ENCODE measurements around the gene ADAT2. TPM values are rescaled to one million over a fixed set of nuclear protein-coding genes. Genes with fewer than 3 reads are reported as not detected.
A peak's percentile ranks its signal among the peaks of the same experiment; 100 is the strongest.
"Not testable (repeated sequence)": the region's sequence is repeated elsewhere in the genome, so short reads cannot be mapped to it uniquely, and the experiment has no call there.

ADAT2 gene
- total and polyA plus RNA-seq, 2 donors, result 5.1 to 13.2 TPM

- H3K36me3 ChIP-seq (ENCODE audit: control insufficient read depth in 2 of 2, insufficient read depth in 2 of 2, low read length in 1 of 2), result no peaks in the 10 kb centered on the region
- 91% methylated on average over 6 of the region's 6 CpGs for WGBS
- no peak overlapping the region for H3K27ac ChIP-seq (ENCODE audit: low read depth in 1 of 2, low read length in 1 of 2)
- peak in 1 of 9 donors; percentile 3 for DNase-seq (ENCODE audit: low read depth in 6 of 9, low spot score in 9 of 9)
- H3K4me1 ChIP-seq (ENCODE audit: control insufficient read depth in 2 of 2, insufficient read depth in 2 of 2, low read length in 2 of 2), result peaks cover 11 to 18% of the 10 kb centered on the region in 2 donors
- H3K9me3 ChIP-seq (ENCODE audit: control insufficient read depth in 2 of 2, insufficient read depth in 1 of 2, low read length in 1 of 2), result no peaks in the 10 kb centered on the region
- H3K4me3 ChIP-seq (ENCODE audit: low read length in 2 of 2), result peak overlapping the region; percentile 64 to 80
- no peaks in the 10 kb centered on the region for H3K27me3 ChIP-seq (ENCODE audit: control insufficient read depth in 2 of 2, insufficient read depth in 1 of 2, low read length in 1 of 2)
Measured at GRCh38 chr6:143449082-143449713, 1.3 kb downstream of the ADAT2 start.

GRCh38 chr6:143447865-143448264 lies 2.6 kb downstream of the ADAT2 start:
- H3K4me3 ChIP-seq (ENCODE audit: low read length in 2 of 2); H3K9me3 ChIP-seq (ENCODE audit: control insufficient read depth in 2 of 2, insufficient read depth in 1 of 2, low read length in 1 of 2); DNase-seq (ENCODE audit: low read depth in 6 of 9, low spot score in 9 of 9); H3K27me3 ChIP-seq (ENCODE audit: control insufficient read depth in 2 of 2, insufficient read depth in 1 of 2, low read length in 1 of 2); H3K27ac ChIP-seq (ENCODE audit: low read depth in 1 of 2, low read length in 1 of 2); H3K36me3 ChIP-seq (ENCODE audit: control insufficient read depth in 2 of 2, insufficient read depth in 2 of 2, low read length in 1 of 2): not testable (repeated sequence)
- H3K4me1 ChIP-seq (ENCODE audit: control insufficient read depth in 2 of 2, insufficient read depth in 2 of 2, low read length in 2 of 2), result peaks cover 11 to 18% of the 10 kb centered on the region in 2 donors
- 91% methylated on average over 2 of the region's 2 CpGs for WGBS

GRCh38 chr6:143443096-143443495 lies 7.4 kb downstream of the ADAT2 start:
- H3K36me3 ChIP-seq (ENCODE audit: control insufficient read depth in 2 of 2, insufficient read depth in 2 of 2, low read length in 1 of 2), result peaks cover 0 to 7% of the 10 kb centered on the region in 2 donors
- no peaks in the 10 kb centered on the region for H3K27me3 ChIP-seq (ENCODE audit: control insufficient read depth in 2 of 2, insufficient read depth in 1 of 2, low read length in 1 of 2)
- H3K9me3 ChIP-seq (ENCODE audit: control insufficient read depth in 2 of 2, insufficient read depth in 1 of 2, low read length in 1 of 2), result no peaks in the 10 kb centered on the region
- WGBS, result 97% methylated on average over 2 of the region's 2 CpGs
- H3K4me1 ChIP-seq (ENCODE audit: control insufficient read depth in 2 of 2, insufficient read depth in 2 of 2, low read length in 2 of 2), result no peaks in the 10 kb centered on the region
- H3K27ac ChIP-seq (ENCODE audit: low read depth in 1 of 2, low read length in 1 of 2), result no peak overlapping the region
- no peak overlapping the region for H3K4me3 ChIP-seq (ENCODE audit: low read length in 2 of 2)
- DNase-seq (ENCODE audit: low read depth in 6 of 9, low spot score in 9 of 9), result no peak

- peak in 1 of 9 donors; percentile 18 for DNase-seq (ENCODE audit: low read depth in 6 of 9, low spot score in 9 of 9)
- no peak overlapping the region for H3K4me3 ChIP-seq (ENCODE audit: low read length in 2 of 2)
- H3K9me3 ChIP-seq (ENCODE audit: control insufficient read depth in 2 of 2, insufficient read depth in 1 of 2, low read length in 1 of 2), result no peaks in the 10 kb centered on the region
- 94% methylated on average over 8 of the region's 8 CpGs for WGBS
- H3K27ac ChIP-seq (ENCODE audit: low read depth in 1 of 2, low read length in 1 of 2), result no peak overlapping the region
- no peaks in the 10 kb centered on the region for H3K4me1 ChIP-seq (ENCODE audit: control insufficient read depth in 2 of 2, insufficient read depth in 2 of 2, low read length in 2 of 2)
- no peaks in the 10 kb centered on the region for H3K27me3 ChIP-seq (ENCODE audit: control insufficient read depth in 2 of 2, insufficient read depth in 1 of 2, low read length in 1 of 2)
- H3K36me3 ChIP-seq (ENCODE audit: control insufficient read depth in 2 of 2, insufficient read depth in 2 of 2, low read length in 1 of 2), result peaks cover 0 to 7% of the 10 kb centered on the region in 2 donors
Measured at GRCh38 chr6:143441680-143442545, 8.6 kb downstream of the ADAT2 start.

GRCh38 chr6:143441010-143441409 lies 9.5 kb downstream of the ADAT2 start:
- 98% methylated on average over 2 of the region's 2 CpGs for WGBS

GRCh38 chr6:143432588-143432987 lies 17.9 kb downstream of the ADAT2 start:
- Histone ChIP-seq H3K36me3 (ENCODE audit: control insufficient read depth in 2 of 2, insufficient read depth in 2 of 2, low read length in 1 of 2) (peaks cover 0 to 12% of the 10 kb centered on the region in 2 donors), H3K4me1 (ENCODE audit: control insufficient read depth in 2 of 2, insufficient read depth in 2 of 2, low read length in 2 of 2) (no peaks in the 10 kb centered on the region), H3K9me3 (ENCODE audit: control insufficient read depth in 2 of 2, insufficient read depth in 1 of 2, low read length in 1 of 2) (no peaks in the 10 kb centered on the region), H3K4me3 (ENCODE audit: low read length in 2 of 2) (no peak overlapping the region), H3K27me3 (ENCODE audit: control insufficient read depth in 2 of 2, insufficient read depth in 1 of 2, low read length in 1 of 2) (no peaks in the 10 kb centered on the region), H3K27ac (ENCODE audit: low read depth in 1 of 2, low read length in 1 of 2) (no peak overlapping the region)
- 98% methylated on average over 4 of the region's 4 CpGs for WGBS
- DNase-seq (ENCODE audit: low read depth in 6 of 9, low spot score in 9 of 9), result no peak

More at GRCh38 chr6:143441010-143441409, 9.5 kb downstream of the ADAT2 start:
- Histone ChIP-seq H3K4me3 (ENCODE audit: low read length in 2 of 2) (no peak overlapping the region), H3K9me3 (ENCODE audit: control insufficient read depth in 2 of 2, insufficient read depth in 1 of 2, low read length in 1 of 2) (no peaks in the 10 kb centered on the region), H3K36me3 (ENCODE audit: control insufficient read depth in 2 of 2, insufficient read depth in 2 of 2, low read length in 1 of 2) (peaks cover 0 to 13% of the 10 kb centered on the region in 2 donors), H3K4me1 (ENCODE audit: control insufficient read depth in 2 of 2, insufficient read depth in 2 of 2, low read length in 2 of 2) (no peaks in the 10 kb centered on the region), H3K27me3 (ENCODE audit: control insufficient read depth in 2 of 2, insufficient read depth in 1 of 2, low read length in 1 of 2) (no peaks in the 10 kb centered on the region), H3K27ac (ENCODE audit: low read depth in 1 of 2, low read length in 1 of 2) (no peak overlapping the region)
- no peak for DNase-seq (ENCODE audit: low read depth in 6 of 9, low spot score in 9 of 9)

GRCh38 chr6:143431226-143431625 lies 19.3 kb downstream of the ADAT2 start:
- Histone ChIP-seq H3K27me3 (ENCODE audit: control insufficient read depth in 2 of 2, insufficient read depth in 1 of 2, low read length in 1 of 2) (no peaks in the 10 kb centered on the region), H3K9me3 (ENCODE audit: control insufficient read depth in 2 of 2, insufficient read depth in 1 of 2, low read length in 1 of 2) (no peaks in the 10 kb centered on the region), H3K36me3 (ENCODE audit: control insufficient read depth in 2 of 2, insufficient read depth in 2 of 2, low read length in 1 of 2) (peaks cover 0 to 8% of the 10 kb centered on the region in 2 donors), H3K4me3 (ENCODE audit: low read length in 2 of 2) (no peak overlapping the region), H3K27ac (ENCODE audit: low read depth in 1 of 2, low read length in 1 of 2) (no peak overlapping the region), H3K4me1 (ENCODE audit: control insufficient read depth in 2 of 2, insufficient read depth in 2 of 2, low read length in 2 of 2) (no peaks in the 10 kb centered on the region)
- 92% methylated on average over 1 of the region's 1 CpG for WGBS
- DNase-seq (ENCODE audit: low read depth in 6 of 9, low spot score in 9 of 9), result no peak

- Histone ChIP-seq H3K4me3 (ENCODE audit: low read length in 2 of 2) (no peak overlapping the region), H3K4me1 (ENCODE audit: control insufficient read depth in 2 of 2, insufficient read depth in 2 of 2, low read length in 2 of 2) (no peaks in the 10 kb centered on the region), H3K27ac (ENCODE audit: low read depth in 1 of 2, low read length in 1 of 2) (no peak overlapping the region), H3K27me3 (ENCODE audit: control insufficient read depth in 2 of 2, insufficient read depth in 1 of 2, low read length in 1 of 2) (no peaks in the 10 kb centered on the region), H3K9me3 (ENCODE audit: control insufficient read depth in 2 of 2, insufficient read depth in 1 of 2, low read length in 1 of 2) (no peaks in the 10 kb centered on the region), H3K36me3 (ENCODE audit: control insufficient read depth in 2 of 2, insufficient read depth in 2 of 2, low read length in 1 of 2) (peaks cover 0 to 5% of the 10 kb centered on the region in 2 donors)
- DNase-seq (ENCODE audit: low read depth in 6 of 9, low spot score in 9 of 9), result no peak
- 99% methylated on average over 4 of the region's 4 CpGs for WGBS
Measured at GRCh38 chr6:143429970-143430369, 20.5 kb downstream of the ADAT2 start.

GRCh38 chr6:143427109-143427817 lies 23.2 kb downstream of the ADAT2 start:
- no peak overlapping the region for H3K4me3 ChIP-seq (ENCODE audit: low read length in 2 of 2)
- 36% methylated on average over 4 of the region's 4 CpGs for WGBS
- no peaks in the 10 kb centered on the region for H3K4me1 ChIP-seq (ENCODE audit: control insufficient read depth in 2 of 2, insufficient read depth in 2 of 2, low read length in 2 of 2)
- no peaks in the 10 kb centered on the region for H3K27me3 ChIP-seq (ENCODE audit: control insufficient read depth in 2 of 2, insufficient read depth in 1 of 2, low read length in 1 of 2)
- H3K27ac ChIP-seq (ENCODE audit: low read depth in 1 of 2, low read length in 1 of 2), result no peak overlapping the region
- peak in 8 of 9 donors; percentile 33 to 82 (median 57) for DNase-seq (ENCODE audit: low read depth in 6 of 9, low spot score in 9 of 9)
- H3K9me3 ChIP-seq (ENCODE audit: control insufficient read depth in 2 of 2, insufficient read depth in 1 of 2, low read length in 1 of 2), result no peaks in the 10 kb centered on the region
- H3K36me3 ChIP-seq (ENCODE audit: control insufficient read depth in 2 of 2, insufficient read depth in 2 of 2, low read length in 1 of 2), result peaks cover 0 to 5% of the 10 kb centered on the region in 2 donors
